MM.1S (cell line): ENCODE data around the gene STK38L.

ENCODE experiments used
- EZH2 ChIP-seq: fragments of 300-600 bp; sonication (generic); optimal IDR thresholded peaks from 2 replicates; pipeline ENCODE3; 2017; ENCODE audit warnings: low read depth, mild to moderate bottlenecking, antibody characterized with exemption, low read length, mixed read lengths
- EZH2phosphoT487 ChIP-seq: fragments of 300-600 bp; sonication (generic); IDR thresholded peaks from 2 replicates; pipeline ENCODE4 v1.6.1; 2018; ENCODE audit warnings: antibody characterized with exemption, low read length
- TF ChIP-seq, protein P1 (sequence below): fragments of 300-600 bp; sonication (generic); IDR thresholded peaks from 2 replicates; pipeline ENCODE4 v1.5.1; 2016; ENCODE audit warnings: antibody characterized with exemption, low read length, mixed read lengths

GRCh38 chr12:27344760-27345159 lies 100.7 kb downstream of the STK38L start:
- TF ChIP-seq, protein P1, sequence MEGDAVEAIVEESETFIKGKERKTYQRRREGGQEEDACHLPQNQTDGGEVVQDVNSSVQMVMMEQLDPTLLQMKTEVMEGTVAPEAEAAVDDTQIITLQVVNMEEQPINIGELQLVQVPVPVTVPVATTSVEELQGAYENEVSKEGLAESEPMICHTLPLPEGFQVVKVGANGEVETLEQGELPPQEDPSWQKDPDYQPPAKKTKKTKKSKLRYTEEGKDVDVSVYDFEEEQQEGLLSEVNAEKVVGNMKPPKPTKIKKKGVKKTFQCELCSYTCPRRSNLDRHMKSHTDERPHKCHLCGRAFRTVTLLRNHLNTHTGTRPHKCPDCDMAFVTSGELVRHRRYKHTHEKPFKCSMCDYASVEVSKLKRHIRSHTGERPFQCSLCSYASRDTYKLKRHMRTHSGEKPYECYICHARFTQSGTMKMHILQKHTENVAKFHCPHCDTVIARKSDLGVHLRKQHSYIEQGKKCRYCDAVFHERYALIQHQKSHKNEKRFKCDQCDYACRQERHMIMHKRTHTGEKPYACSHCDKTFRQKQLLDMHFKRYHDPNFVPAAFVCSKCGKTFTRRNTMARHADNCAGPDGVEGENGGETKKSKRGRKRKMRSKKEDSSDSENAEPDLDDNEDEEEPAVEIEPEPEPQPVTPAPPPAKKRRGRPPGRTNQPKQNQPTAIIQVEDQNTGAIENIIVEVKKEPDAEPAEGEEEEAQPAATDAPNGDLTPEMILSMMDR: no peak
- TF ChIP-seq EZH2 (no peak), EZH2phosphoT487 (no peak)
